ENCODE data around the gene XRN2.
"Not testable (repeated sequence)": the region's sequence is repeated elsewhere in the genome, so short reads cannot be mapped to it uniquely, and the experiment has no call there.

Gene XRN2

GRCh38 chr20:21344961-21345360 lies 41.8 kb downstream of the XRN2 start:
- DNase-seq (ENCODE audit: low spot score) (no peak), FAIRE-seq (no peak)

GRCh38 chr20:21352703-21353102 lies 49.6 kb downstream of the XRN2 start:
- DNase-seq (ENCODE audit: low spot score) (no peak), FAIRE-seq (no peak)

- FAIRE-seq (no peak), DNase-seq (ENCODE audit: low spot score) (no peak)
Measured at GRCh38 chr20:21353236-21353635, 50.1 kb downstream of the XRN2 start.

GRCh38 chr20:21355981-21356380 lies 52.9 kb downstream of the XRN2 start:
- FAIRE-seq (no peak), DNase-seq (ENCODE audit: low spot score) (no peak)

GRCh38 chr20:21356386-21356785 lies 53.3 kb downstream of the XRN2 start:
- DNase-seq (ENCODE audit: low spot score): no peak
- FAIRE-seq: no peak

- no peak for DNase-seq (ENCODE audit: low spot score)
- FAIRE-seq: no peak
Measured at GRCh38 chr20:21357844-21358243, 54.7 kb downstream of the XRN2 start.

- DNase-seq (ENCODE audit: low spot score) (no peak), FAIRE-seq (no peak)
Measured at GRCh38 chr20:21358737-21359136, 55.6 kb downstream of the XRN2 start.

- no peak for FAIRE-seq
- no peak for DNase-seq (ENCODE audit: low spot score)
Measured at GRCh38 chr20:21360705-21361104, 57.6 kb downstream of the XRN2 start.

- FAIRE-seq: no peak
- DNase-seq (ENCODE audit: low spot score): no peak
Measured at GRCh38 chr20:21361266-21361665, 58.1 kb downstream of the XRN2 start.

- FAIRE-seq (no peak), DNase-seq (ENCODE audit: low spot score) (no peak)
Measured at GRCh38 chr20:21364413-21364812, 61.3 kb downstream of the XRN2 start.

GRCh38 chr20:21365771-21366170 lies 62.6 kb downstream of the XRN2 start:
- DNase-seq (ENCODE audit: low spot score) (no peak), FAIRE-seq (no peak)

- not testable (repeated sequence) for FAIRE-seq; DNase-seq (ENCODE audit: low spot score)
Measured at GRCh38 chr20:21366273-21366672, 63.1 kb downstream of the XRN2 start.

GRCh38 chr20:21368791-21369190 lies 65.7 kb downstream of the XRN2 start:
- DNase-seq (ENCODE audit: low spot score) (no peak), FAIRE-seq (no peak)

- DNase-seq (ENCODE audit: low spot score) (no peak), FAIRE-seq (no peak)
Measured at GRCh38 chr20:21371193-21371592, 68.1 kb downstream of the XRN2 start.

GRCh38 chr20:21372016-21372415 lies 68.9 kb downstream of the XRN2 start:
- DNase-seq (ENCODE audit: low spot score): no peak
- FAIRE-seq: no peak

- no peak for DNase-seq (ENCODE audit: low spot score)
- no peak for FAIRE-seq
Measured at GRCh38 chr20:21373436-21373835, 70.3 kb downstream of the XRN2 start.

- DNase-seq (ENCODE audit: low spot score): no peak
- FAIRE-seq: no peak
Measured at GRCh38 chr20:21376626-21377025, 73.5 kb downstream of the XRN2 start.

- DNase-seq (ENCODE audit: low spot score): no peak
- no peak for FAIRE-seq
Measured at GRCh38 chr20:21377701-21378100, 74.6 kb downstream of the XRN2 start.

- FAIRE-seq: no peak
- DNase-seq (ENCODE audit: low spot score): no peak
Measured at GRCh38 chr20:21378259-21378658, 75.1 kb downstream of the XRN2 start.

GRCh38 chr20:21380711-21381110 lies 77.6 kb downstream of the XRN2 start:
- DNase-seq (ENCODE audit: low spot score) (no peak), FAIRE-seq (no peak)

GRCh38 chr20:21381619-21382018 lies 78.5 kb downstream of the XRN2 start:
- DNase-seq (ENCODE audit: low spot score) (no peak), FAIRE-seq (no peak)

GRCh38 chr20:21384308-21384892 lies 81.3 kb downstream of the XRN2 start:
- no peak for DNase-seq (ENCODE audit: low spot score)
- FAIRE-seq: no peak

GRCh38 chr20:21386111-21386510 lies 83.0 kb downstream of the XRN2 start:
- no peak for FAIRE-seq

GRCh38 chr20:21387528-21387927 lies 84.4 kb downstream of the XRN2 start:
- no peak for FAIRE-seq
- no peak for DNase-seq (ENCODE audit: low spot score)

More at GRCh38 chr20:21386111-21386510, 83.0 kb downstream of the XRN2 start:
- DNase-seq (ENCODE audit: low spot score): no peak

Measured in urothelium cell line (cell line).